GM18861 (cell line): ENCODE results near the gene CRAMP1.
"Not testable (repeated sequence)": the region's sequence is repeated elsewhere in the genome, so short reads cannot be mapped to it uniquely, and the experiment has no call there.

ENCODE experiments used
- ATAC-seq: cut with Tn5 transposase; IDR thresholded peaks from one replicate; pipeline ENCODE4 v1.9.1; 2021; ENCODE audit not compliant: unreplicated experiment

CRAMP1 gene

GRCh38 chr16:1595511-1595910 lies 16.6 kb upstream of the CRAMP1 start:
- ATAC-seq = not testable (repeated sequence)

GRCh38 chr16:1596516-1596915 lies 15.6 kb upstream of the CRAMP1 start:
- ATAC-seq = no peak

DNA sequence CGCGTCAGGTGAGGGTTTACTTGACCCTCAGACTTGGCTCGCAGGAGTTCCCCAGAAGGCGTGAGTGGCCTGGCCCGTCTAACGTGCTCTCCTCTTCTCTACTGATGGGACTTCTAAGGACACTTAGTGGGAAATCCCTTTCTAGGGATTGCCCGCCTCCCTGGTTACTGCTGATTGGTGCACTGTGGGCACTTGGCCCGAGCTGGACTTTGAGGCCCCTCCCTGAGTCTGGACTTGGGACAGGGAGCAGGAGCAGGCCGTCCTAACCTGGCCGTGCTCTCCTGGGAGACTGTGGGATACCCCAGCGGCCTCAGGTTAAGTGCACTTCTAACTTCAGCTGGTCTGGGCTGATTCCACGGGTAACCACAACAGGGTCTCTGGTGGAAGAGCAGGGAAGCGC lies 15.0 kb upstream of the CRAMP1 start:
- ATAC-seq = no peak

- no peak for ATAC-seq
Observed at GRCh38 chr16:1601031-1601430, 11.1 kb upstream of the CRAMP1 start.

- no peak for ATAC-seq
Observed at GRCh38 chr16:1601489-1601888, 10.7 kb upstream of the CRAMP1 start.

DNA sequence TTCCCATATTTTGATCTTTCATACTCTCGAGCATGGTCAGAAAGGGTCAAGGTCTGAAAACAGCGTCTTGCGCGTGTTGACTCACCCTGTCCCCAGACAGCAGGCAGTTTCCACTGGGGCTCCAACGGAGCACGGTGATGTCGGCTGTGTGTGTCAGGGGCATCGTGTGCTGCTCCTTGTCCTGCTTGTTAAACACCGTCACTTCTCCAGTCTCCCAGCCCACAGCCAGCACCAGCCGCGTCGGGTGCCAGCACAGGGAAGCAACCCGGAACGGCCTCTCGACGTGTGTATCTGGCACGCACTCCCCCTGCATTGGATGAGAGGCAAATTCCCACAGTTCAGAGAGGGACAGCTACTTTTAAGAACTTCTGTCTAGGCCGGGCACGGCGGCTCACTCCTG lies 9.9 kb upstream of the CRAMP1 start:
- no peak for ATAC-seq

DNA sequence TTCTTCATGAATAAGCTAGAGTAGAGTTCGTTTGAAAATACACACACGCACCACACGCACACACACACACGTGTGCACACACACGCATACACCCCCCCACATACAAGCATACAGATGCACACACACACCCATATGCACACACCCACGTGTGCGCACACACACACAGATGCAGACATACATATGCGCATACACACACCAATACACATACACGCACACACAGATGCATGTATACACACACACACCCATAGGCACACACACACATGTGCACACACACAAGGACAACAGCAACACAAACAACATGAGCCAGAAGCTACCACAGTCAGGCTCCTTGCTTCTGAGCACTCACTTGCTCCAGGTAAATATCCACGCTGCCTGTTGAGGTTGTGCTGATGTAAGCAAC lies 5.4 kb upstream of the CRAMP1 start:
- no peak for ATAC-seq

GRCh38 chr16:1607971-1608370 lies 4.2 kb upstream of the CRAMP1 start:
- ATAC-seq = no peak

GRCh38 chr16:1610071-1610898 lies 1.9 kb upstream of the CRAMP1 start:
- peak; percentile 37 for ATAC-seq

GRCh38 chr16:1610899-1611632 lies 1.1 kb upstream of the CRAMP1 start:
- ATAC-seq = no peak

DNA sequence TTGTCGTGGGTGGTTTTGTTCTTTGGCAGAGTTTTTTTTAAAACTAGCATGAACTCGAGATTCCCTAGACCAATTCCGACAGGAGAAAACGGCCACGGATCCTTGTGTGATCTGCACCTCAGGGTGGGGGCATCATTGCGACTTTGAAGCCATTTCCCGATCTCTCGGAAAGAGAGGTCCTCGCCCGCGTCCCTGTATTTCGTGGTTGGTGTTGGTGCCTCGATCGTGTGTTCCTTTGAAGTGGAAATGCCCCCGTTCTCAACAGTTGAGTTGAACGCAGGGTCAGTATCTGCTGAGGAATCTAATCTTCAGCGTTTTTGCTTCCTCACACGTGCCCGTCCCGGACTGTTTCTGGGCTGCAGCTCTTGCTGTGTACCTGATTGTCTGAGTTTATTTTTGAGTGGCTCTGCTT lies 1.1 kb downstream of the CRAMP1 start:
- ATAC-seq = no peak

DNA sequence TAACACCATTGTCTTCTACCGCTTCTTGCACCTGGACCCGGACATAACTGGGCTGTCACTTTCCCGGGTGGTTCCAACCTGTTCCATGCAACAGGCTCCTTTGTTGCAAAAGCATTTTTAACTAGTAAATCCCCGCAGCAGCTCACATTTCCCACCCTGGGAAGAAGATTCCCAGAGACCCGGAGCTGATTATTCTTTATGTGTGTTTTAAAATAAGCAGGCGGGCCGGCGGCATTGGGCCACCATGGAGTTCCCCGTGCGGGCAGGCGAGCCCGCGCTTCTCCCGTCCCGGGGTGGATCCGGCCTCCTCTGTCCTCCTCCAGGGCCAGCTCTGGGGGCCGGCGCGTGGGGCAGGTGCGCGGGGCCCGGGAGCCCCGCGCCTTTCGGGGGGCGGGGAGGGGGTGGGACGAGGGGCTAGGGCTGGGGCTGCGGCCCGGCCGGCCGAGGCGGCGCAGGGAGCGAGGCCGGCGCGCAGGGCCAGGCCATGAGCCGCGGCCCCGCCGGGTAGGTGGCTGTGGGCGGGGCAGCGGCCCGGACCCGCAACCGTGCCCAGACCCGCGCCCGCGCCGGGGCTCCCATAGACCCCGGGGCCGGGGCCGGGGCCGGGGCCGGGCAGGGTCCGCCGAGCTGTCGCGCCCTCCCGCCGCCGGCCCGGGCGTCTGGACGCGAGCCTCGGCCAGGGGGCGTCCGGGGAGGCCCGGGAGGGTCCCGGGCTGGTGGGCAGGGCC lies 1.7 kb downstream of the CRAMP1 start:
- no peak for ATAC-seq

- ATAC-seq = no peak
Observed at GRCh38 chr16:1614456-1615102, 2.4 kb downstream of the CRAMP1 start.

DNA sequence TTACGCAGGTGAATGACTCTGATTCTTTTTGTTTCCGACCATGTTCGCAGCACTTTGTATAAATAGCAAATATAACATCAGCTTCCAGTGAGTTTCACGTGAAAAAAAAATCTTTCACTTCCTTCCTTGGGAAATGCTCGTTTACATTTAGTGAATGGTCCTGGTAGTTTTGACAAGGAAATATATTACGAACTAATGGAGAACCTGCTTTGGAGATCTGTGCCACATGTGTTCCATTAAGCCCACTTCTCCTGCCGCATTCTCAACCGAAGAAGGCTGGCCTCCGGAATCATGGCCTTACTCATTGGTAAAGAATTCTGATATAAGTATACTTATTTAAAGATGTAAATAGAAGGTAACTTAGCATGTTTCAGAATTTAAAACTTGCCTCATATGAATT lies 3.6 kb downstream of the CRAMP1 start:
- no peak for ATAC-seq

- ATAC-seq = no peak
Observed at GRCh38 chr16:1619976-1620375, 7.8 kb downstream of the CRAMP1 start.

DNA sequence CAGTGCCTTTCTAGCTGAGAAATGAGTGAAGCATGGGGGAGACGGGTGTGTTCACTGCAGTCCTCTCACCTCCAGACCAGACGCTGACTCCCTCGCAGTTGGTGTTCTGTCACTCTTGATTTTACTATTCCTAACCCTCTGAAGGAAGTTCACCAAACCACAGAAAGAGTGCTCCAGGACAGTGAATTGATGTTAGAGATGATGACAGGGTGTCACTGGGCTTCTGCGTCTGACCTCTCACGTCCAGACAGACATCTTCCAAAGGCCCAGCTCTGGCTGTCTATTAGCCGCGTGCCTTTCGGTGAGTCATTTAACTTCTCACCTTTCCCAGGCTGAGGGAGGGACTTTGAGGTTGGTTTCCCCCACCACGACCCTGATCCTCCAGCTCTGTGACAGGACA lies 8.2 kb downstream of the CRAMP1 start:
- no peak for ATAC-seq

- ATAC-seq = no peak
Observed at GRCh38 chr16:1621851-1622250, 9.7 kb downstream of the CRAMP1 start.

GRCh38 chr16:1626327-1626726 lies 14.2 kb downstream of the CRAMP1 start:
- ATAC-seq = no peak

GRCh38 chr16:1626776-1627175 lies 14.6 kb downstream of the CRAMP1 start:
- ATAC-seq = no peak

- ATAC-seq = no peak
Observed at GRCh38 chr16:1630450-1631213, 18.5 kb downstream of the CRAMP1 start.

- ATAC-seq = no peak
Observed at GRCh38 chr16:1631230-1631629, 19.1 kb downstream of the CRAMP1 start.
